ENCODE results near the gene NEDD8.

DNA sequence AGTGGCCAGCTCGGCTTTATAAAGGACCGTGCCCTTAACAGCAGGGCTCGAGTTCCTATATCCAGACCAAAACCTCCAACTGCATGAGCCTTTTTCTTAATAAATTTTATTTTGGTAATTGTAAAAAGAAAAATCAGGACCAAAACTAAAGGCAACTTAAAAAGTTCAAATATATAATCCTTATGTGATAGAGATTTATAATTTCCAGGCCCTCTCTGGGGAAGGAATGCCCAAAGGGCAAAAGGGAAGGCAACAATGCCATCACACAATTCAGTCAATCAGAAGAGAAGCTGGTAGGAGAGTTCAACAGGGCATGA, 43.1 kb downstream of the NEDD8 start:
- TF ChIP-seq EZH2 (IDR thresholded peaks at IDR 0.05; ENCODE audit: borderline replicate concordance, insufficient read depth, low read depth, low read length, poor library complexity, severe bottlenecking), result no peak
- TF ChIP-seq, protein P1, sequence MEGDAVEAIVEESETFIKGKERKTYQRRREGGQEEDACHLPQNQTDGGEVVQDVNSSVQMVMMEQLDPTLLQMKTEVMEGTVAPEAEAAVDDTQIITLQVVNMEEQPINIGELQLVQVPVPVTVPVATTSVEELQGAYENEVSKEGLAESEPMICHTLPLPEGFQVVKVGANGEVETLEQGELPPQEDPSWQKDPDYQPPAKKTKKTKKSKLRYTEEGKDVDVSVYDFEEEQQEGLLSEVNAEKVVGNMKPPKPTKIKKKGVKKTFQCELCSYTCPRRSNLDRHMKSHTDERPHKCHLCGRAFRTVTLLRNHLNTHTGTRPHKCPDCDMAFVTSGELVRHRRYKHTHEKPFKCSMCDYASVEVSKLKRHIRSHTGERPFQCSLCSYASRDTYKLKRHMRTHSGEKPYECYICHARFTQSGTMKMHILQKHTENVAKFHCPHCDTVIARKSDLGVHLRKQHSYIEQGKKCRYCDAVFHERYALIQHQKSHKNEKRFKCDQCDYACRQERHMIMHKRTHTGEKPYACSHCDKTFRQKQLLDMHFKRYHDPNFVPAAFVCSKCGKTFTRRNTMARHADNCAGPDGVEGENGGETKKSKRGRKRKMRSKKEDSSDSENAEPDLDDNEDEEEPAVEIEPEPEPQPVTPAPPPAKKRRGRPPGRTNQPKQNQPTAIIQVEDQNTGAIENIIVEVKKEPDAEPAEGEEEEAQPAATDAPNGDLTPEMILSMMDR (IDR thresholded peaks at IDR 0.05), result no peak
